T-helper 2 cell treated with Interferon-gamma antibody and Interleukin-4, amounts not matched to agents 5 μg/mL and 100 μg/mL, for 36 hours (primary cell): ENCODE measurements around the gene SAMD11.
"Not testable (repeated sequence)": the region's sequence is repeated elsewhere in the genome, so short reads cannot be mapped to it uniquely, and the experiment has no call there.

Source experiments
- DNase-seq: peaks from one replicate; pipeline ENCODE4 v3.0.0; 2021; ENCODE audit warnings: low spot score
- H3K27ac Mint-ChIP-seq: one replicate; pipeline ENCODE4 v1.8.0; 2021; ENCODE audit warnings: mild to moderate bottlenecking, mixed read lengths
- H3K27me3 Mint-ChIP-seq: one replicate; pipeline ENCODE4 v1.8.0; 2021; ENCODE audit warnings: low read depth, mixed read lengths
- H3K36me3 Mint-ChIP-seq: one replicate; pipeline ENCODE4 v1.8.0; 2021; ENCODE audit warnings: low read depth, mixed read lengths
- H3K4me1 Mint-ChIP-seq: one replicate; pipeline ENCODE4 v1.8.0; 2021; ENCODE audit warnings: low read depth, mixed read lengths
- H3K4me3 Mint-ChIP-seq: one replicate; pipeline ENCODE4 v1.8.0; 2022; ENCODE audit warnings: mild to moderate bottlenecking, moderate library complexity, mixed read lengths
- H3K9me3 Mint-ChIP-seq: one replicate; pipeline ENCODE4 v1.8.0; 2021; ENCODE audit warnings: mixed read lengths

Gene SAMD11

GRCh38 chr1:971751-972506 is 48.2 kb downstream of the SAMD11 start:
- Mint-ChIP-seq H3K4me3 (no peak overlapping the region), H3K36me3 (no peaks in the 10 kb centered on the region), H3K27me3 (peaks cover 11% of the 10 kb centered on the region), H3K27ac (no peak overlapping the region), H3K4me1 (peaks cover 2% of the 10 kb centered on the region), H3K9me3 (no peaks in the 10 kb centered on the region)
- no peak for DNase-seq

- Mint-ChIP-seq H3K27ac (no peak overlapping the region), H3K36me3 (no peaks in the 10 kb centered on the region), H3K4me3 (no peak overlapping the region), H3K9me3 (no peaks in the 10 kb centered on the region), H3K27me3 (peaks cover 11% of the 10 kb centered on the region), H3K4me1 (peaks cover 2% of the 10 kb centered on the region)
- DNase-seq, result no peak
Observed at GRCh38 chr1:972726-973458, 49.2 kb downstream of the SAMD11 start.

- H3K27me3 Mint-ChIP-seq, result peaks cover 11% of the 10 kb centered on the region
- H3K4me3 Mint-ChIP-seq, result no peak overlapping the region
- H3K27ac Mint-ChIP-seq, result no peak overlapping the region
- no peaks in the 10 kb centered on the region for H3K36me3 Mint-ChIP-seq
- no peaks in the 10 kb centered on the region for H3K9me3 Mint-ChIP-seq
- peaks cover 2% of the 10 kb centered on the region for H3K4me1 Mint-ChIP-seq
- no peak for DNase-seq
Observed at GRCh38 chr1:973459-974292, 50.0 kb downstream of the SAMD11 start.

DNA sequence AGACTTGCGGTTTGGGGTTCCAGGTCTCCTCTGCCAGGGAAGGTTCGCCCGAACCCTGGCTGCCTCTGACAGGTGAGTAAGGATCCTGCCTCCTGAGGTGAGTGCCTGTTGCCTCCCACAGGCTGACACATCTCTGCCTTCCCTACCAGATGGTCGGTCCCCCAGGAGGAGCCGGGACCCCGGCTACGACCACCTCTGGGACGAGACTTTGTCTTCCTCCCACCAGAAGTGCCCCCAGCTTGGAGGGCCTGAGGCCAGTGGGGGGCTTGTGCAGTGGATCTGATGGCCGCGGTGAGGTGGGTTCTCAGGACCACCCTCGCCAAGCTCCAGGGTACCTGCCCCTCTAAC is 50.5 kb downstream of the SAMD11 start:
- H3K4me3 Mint-ChIP-seq, result no peak overlapping the region
- no peak overlapping the region for H3K27ac Mint-ChIP-seq
- H3K4me1 Mint-ChIP-seq, result peaks cover 2% of the 10 kb centered on the region
- no peaks in the 10 kb centered on the region for H3K9me3 Mint-ChIP-seq
- DNase-seq, result no peak
- H3K36me3 Mint-ChIP-seq, result no peaks in the 10 kb centered on the region
- H3K27me3 Mint-ChIP-seq, result peaks cover 11% of the 10 kb centered on the region

- peak overlapping the region; percentile 55 for H3K27ac Mint-ChIP-seq
- peaks cover 8% of the 10 kb centered on the region for H3K27me3 Mint-ChIP-seq
- DNase-seq, result no peak
- peaks cover 2% of the 10 kb centered on the region for H3K4me1 Mint-ChIP-seq
- no peak overlapping the region for H3K4me3 Mint-ChIP-seq
- H3K36me3 Mint-ChIP-seq, result no peaks in the 10 kb centered on the region
- H3K9me3 Mint-ChIP-seq, result no peaks in the 10 kb centered on the region
Observed at GRCh38 chr1:974687-975328, 51.1 kb downstream of the SAMD11 start.

- no peak for DNase-seq
- H3K9me3 Mint-ChIP-seq, result no peaks in the 10 kb centered on the region
- H3K4me3 Mint-ChIP-seq, result no peak overlapping the region
- peaks cover 8% of the 10 kb centered on the region for H3K27me3 Mint-ChIP-seq
- no peaks in the 10 kb centered on the region for H3K36me3 Mint-ChIP-seq
- peaks cover 2% of the 10 kb centered on the region for H3K4me1 Mint-ChIP-seq
- no peak overlapping the region for H3K27ac Mint-ChIP-seq
Observed at GRCh38 chr1:975365-975764, 51.6 kb downstream of the SAMD11 start.

DNA sequence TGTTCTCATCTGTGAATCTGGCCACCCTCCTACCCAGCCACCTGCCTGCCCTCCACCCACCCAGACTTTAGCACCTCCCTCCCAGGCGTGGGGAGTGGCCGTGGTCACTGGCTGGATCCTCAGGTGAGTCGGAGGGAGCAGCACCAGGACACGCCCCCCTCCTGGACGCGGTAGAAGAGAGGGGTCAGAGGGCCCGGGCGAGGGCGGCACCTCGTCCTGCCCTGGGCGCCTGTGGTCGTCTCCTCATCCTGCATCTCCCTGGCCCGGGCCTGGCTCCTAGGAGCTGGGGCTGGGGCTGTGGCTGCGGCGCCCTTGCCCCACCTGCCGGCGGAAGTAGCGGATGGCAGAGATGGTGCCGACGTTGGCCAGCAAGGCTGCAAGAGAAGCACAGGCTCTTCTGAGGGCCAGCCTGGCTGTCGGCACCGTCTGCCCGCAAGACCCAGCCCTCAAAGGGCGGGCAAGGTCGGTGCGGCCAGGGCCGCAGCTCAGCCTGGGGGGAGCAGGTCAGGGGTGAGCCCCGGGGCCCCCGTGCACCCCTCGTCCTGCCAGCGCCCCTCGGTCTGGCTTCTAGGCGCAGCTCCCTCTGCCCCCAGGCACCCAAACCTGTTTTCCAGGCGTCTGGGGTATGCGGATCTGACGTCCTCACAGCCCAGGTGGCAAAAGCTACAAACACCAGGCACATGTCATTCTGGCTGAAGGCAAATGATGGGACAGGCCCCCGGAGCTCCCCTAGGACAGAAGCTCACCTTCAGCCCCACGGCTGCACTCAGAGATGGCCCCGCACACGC is 52.4 kb downstream of the SAMD11 start:
- no peaks in the 10 kb centered on the region for H3K9me3 Mint-ChIP-seq
- peaks cover 2% of the 10 kb centered on the region for H3K4me1 Mint-ChIP-seq
- H3K27ac Mint-ChIP-seq, result no peak overlapping the region
- peak; percentile 58 for DNase-seq
- no peaks in the 10 kb centered on the region for H3K36me3 Mint-ChIP-seq
- H3K27me3 Mint-ChIP-seq, result peaks cover 8% of the 10 kb centered on the region
- H3K4me3 Mint-ChIP-seq, result no peak overlapping the region

DNA sequence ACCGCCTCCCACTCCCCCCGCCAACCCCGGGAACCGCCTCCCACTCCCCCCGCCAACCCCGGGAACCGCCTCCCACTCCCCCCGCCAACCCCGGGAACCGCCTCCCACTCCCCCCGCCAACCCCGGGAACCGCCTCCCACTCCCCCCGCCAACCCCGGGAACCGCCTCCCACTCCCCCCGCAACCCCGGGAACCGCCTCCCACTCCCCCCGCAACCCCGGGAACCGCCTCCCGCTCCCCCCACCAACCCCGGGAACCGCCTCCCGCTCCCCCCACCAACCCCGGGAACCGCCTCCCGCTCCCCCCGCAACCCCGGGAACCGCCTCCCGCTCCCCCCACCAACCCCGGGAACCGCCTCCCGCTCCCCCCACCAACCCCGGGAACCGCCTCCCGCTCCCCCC is 53.1 kb downstream of the SAMD11 start:
- not testable (repeated sequence) for H3K4me1 Mint-ChIP-seq, H3K36me3 Mint-ChIP-seq, DNase-seq, H3K27me3 Mint-ChIP-seq, H3K27ac Mint-ChIP-seq, H3K9me3 Mint-ChIP-seq, H3K4me3 Mint-ChIP-seq

- Mint-ChIP-seq H3K4me1 (peaks cover 2% of the 10 kb centered on the region), H3K4me3 (peak overlapping the region; percentile 49), H3K27ac (peak overlapping the region; percentile 49), H3K27me3 (peaks cover 4% of the 10 kb centered on the region), H3K9me3 (no peaks in the 10 kb centered on the region), H3K36me3 (no peaks in the 10 kb centered on the region)
- DNase-seq, result no peak
Observed at GRCh38 chr1:978069-978834, 54.5 kb downstream of the SAMD11 start.

GRCh38 chr1:978835-979743 is 55.4 kb downstream of the SAMD11 start:
- H3K4me3 Mint-ChIP-seq, result no peak overlapping the region
- no peaks in the 10 kb centered on the region for H3K9me3 Mint-ChIP-seq
- H3K27me3 Mint-ChIP-seq, result peaks cover 4% of the 10 kb centered on the region
- H3K27ac Mint-ChIP-seq, result no peak overlapping the region
- H3K4me1 Mint-ChIP-seq, result peaks cover 2% of the 10 kb centered on the region
- no peak for DNase-seq
- no peaks in the 10 kb centered on the region for H3K36me3 Mint-ChIP-seq

- Mint-ChIP-seq H3K36me3 (no peaks in the 10 kb centered on the region), H3K9me3 (no peaks in the 10 kb centered on the region), H3K4me1 (peaks cover 2% of the 10 kb centered on the region), H3K27me3 (peaks cover 4% of the 10 kb centered on the region), H3K27ac (no peak overlapping the region), H3K4me3 (no peak overlapping the region)
- no peak for DNase-seq
Observed at GRCh38 chr1:979744-980072, 56.0 kb downstream of the SAMD11 start.

- DNase-seq, result no peak
Observed at GRCh38 chr1:980137-980571, 56.4 kb downstream of the SAMD11 start.

More at GRCh38 chr1:980137-980571, 56.4 kb downstream of the SAMD11 start:
- peaks cover 2% of the 10 kb centered on the region for H3K4me1 Mint-ChIP-seq
- H3K27ac Mint-ChIP-seq, result no peak overlapping the region
- no peaks in the 10 kb centered on the region for H3K36me3 Mint-ChIP-seq
- H3K27me3 Mint-ChIP-seq, result peaks cover 6% of the 10 kb centered on the region
- no peaks in the 10 kb centered on the region for H3K9me3 Mint-ChIP-seq
- no peak overlapping the region for H3K4me3 Mint-ChIP-seq
